ENCODE measurements around the gene PZP. TPM values are rescaled to one million over a fixed set of nuclear protein-coding genes. Genes with fewer than 3 reads are reported as not detected.

PZP gene
- total and polyA plus RNA-seq, 2 experiments from 2014 or later = 0.92 TPM; not detected in 1

GRCh38 chr12:9241301-9241700 lies 33.1 kb upstream of the PZP start (continued):
- TF ChIP-seq, protein P1, sequence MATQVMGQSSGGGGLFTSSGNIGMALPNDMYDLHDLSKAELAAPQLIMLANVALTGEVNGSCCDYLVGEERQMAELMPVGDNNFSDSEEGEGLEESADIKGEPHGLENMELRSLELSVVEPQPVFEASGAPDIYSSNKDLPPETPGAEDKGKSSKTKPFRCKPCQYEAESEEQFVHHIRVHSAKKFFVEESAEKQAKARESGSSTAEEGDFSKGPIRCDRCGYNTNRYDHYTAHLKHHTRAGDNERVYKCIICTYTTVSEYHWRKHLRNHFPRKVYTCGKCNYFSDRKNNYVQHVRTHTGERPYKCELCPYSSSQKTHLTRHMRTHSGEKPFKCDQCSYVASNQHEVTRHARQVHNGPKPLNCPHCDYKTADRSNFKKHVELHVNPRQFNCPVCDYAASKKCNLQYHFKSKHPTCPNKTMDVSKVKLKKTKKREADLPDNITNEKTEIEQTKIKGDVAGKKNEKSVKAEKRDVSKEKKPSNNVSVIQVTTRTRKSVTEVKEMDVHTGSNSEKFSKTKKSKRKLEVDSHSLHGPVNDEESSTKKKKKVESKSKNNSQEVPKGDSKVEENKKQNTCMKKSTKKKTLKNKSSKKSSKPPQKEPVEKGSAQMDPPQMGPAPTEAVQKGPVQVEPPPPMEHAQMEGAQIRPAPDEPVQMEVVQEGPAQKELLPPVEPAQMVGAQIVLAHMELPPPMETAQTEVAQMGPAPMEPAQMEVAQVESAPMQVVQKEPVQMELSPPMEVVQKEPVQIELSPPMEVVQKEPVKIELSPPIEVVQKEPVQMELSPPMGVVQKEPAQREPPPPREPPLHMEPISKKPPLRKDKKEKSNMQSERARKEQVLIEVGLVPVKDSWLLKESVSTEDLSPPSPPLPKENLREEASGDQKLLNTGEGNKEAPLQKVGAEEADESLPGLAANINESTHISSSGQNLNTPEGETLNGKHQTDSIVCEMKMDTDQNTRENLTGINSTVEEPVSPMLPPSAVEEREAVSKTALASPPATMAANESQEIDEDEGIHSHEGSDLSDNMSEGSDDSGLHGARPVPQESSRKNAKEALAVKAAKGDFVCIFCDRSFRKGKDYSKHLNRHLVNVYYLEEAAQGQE (IDR thresholded peaks at IDR 0.05; ENCODE audit: unreplicated experiment) = no peak
- TF ChIP-seq EZH2phosphoT487 (IDR thresholded peaks at IDR 0.05; ENCODE audit: unreplicated experiment) (no peak), ZNF114 (CRISPR knock-in tag; IDR thresholded peaks at IDR 0.05) (no peak), CTCF (conservative IDR thresholded peaks at IDR 0.05; ENCODE audit: low read depth in 2 of 2) (no peak), EZH2 (IDR thresholded peaks at IDR 0.05; ENCODE audit: low read depth, unreplicated experiment) (no peak), CREB1 (CRISPR knock-in tag; IDR thresholded peaks at IDR 0.05; ENCODE audit: low read depth) (no peak), POLR2AphosphoS5 (IDR thresholded peaks at IDR 0.05; ENCODE audit: low read depth) (no peak)

DNA sequence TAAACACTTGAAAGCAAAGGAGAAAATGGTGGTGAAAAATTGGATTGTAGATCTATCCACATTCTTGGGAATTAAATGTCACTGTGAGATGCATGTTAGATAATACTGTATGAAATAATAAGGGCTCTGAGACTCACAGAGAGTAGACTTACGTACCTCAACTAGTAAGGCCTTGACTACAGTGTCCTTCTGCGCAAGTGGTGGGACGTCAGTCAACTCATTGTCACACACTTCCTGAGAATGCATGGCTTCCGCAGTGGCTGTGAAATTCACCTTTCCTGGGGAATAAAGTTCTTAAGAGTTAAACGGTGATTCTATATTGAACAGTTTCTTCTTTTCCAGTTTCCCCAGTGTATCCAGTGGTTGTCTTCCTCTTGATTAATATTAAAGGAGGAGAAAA lies 32.6 kb upstream of the PZP start:
- H3K4me2 ChIP-seq = peak overlapping the region; percentile 61
- peak overlapping the region; percentile 64; the same call in 2 of the 3 replicates for H3K4me3 Mint-ChIP-seq
- no peaks in the 10 kb centered on the region for H3K27me3 ChIP-seq (ENCODE audit: insufficient read depth)
- TF ChIP-seq POLR2AphosphoS5 (IDR thresholded peaks at IDR 0.05; ENCODE audit: low read depth) (no peak), ETS1 (IDR thresholded peaks at IDR 0.05) (no peak), EZH2 (IDR thresholded peaks at IDR 0.05; ENCODE audit: low read depth, unreplicated experiment) (no peak), JUNB (IDR thresholded peaks at IDR 0.05; ENCODE audit: unreplicated experiment) (no peak), ZNF114 (CRISPR knock-in tag; IDR thresholded peaks at IDR 0.05) (no peak), EZH2phosphoT487 (IDR thresholded peaks at IDR 0.05; ENCODE audit: unreplicated experiment) (no peak)
- TF ChIP-seq, protein P1 (IDR thresholded peaks at IDR 0.05; ENCODE audit: unreplicated experiment) = no peak

More for the DNA sequence above, 32.6 kb upstream of the PZP start:
- H3K36me3 ChIP-seq (ENCODE audit: insufficient read depth) = no peaks in the 10 kb centered on the region
- DNase-seq (ENCODE audit: low spot score) (no peak), ATAC-seq (0 out of 3 replicates have a peak, but pooled peaks have one; percentile 25)
- H3K27ac Mint-ChIP-seq = no peak overlapping the region
- H2AFZ ChIP-seq = peak overlapping the region; percentile 91
- no peak overlapping the region for H3K27ac ChIP-seq (ENCODE audit: low read depth)
- no peaks in the 10 kb centered on the region for H4K20me1 ChIP-seq (replicated peaks; ENCODE audit: insufficient read depth)
- no peaks in the 10 kb centered on the region for H3K36me3 Mint-ChIP-seq (ENCODE audit: low read depth)
- peaks cover 3% of the 10 kb centered on the region for H3K27me3 Mint-ChIP-seq (ENCODE audit: insufficient read depth, low read depth, poor library complexity)
- no peaks in the 10 kb centered on the region for H3F3A ChIP-seq (replicated peaks; ENCODE audit: low read depth)
- H3K9me2 ChIP-seq (ENCODE audit: insufficient read depth) = no peaks in the 10 kb centered on the region
- H3K4me1 ChIP-seq (ENCODE audit: insufficient read depth) = no peaks in the 10 kb centered on the region
- H3K4me3 ChIP-seq = peak overlapping the region; percentile 40
- H3K9me3 Mint-ChIP-seq = no peaks in the 10 kb centered on the region
- H3K79me2 ChIP-seq (replicated peaks; ENCODE audit: insufficient read depth) = no peaks in the 10 kb centered on the region
- peaks cover 6% of the 10 kb centered on the region; the same call in 2 of the 3 replicates for H3K4me1 Mint-ChIP-seq

All from GM23338 (cell line).